HepG2 (cell line): ENCODE data around the gene FRMD3. TPM values are rescaled to one million over a fixed set of nuclear protein-coding genes. Genes with fewer than 3 reads are reported as not detected.

Source experiments
- FOXA3 ChIP-seq: IDR thresholded peaks from 2 replicates; pipeline ENCODE4 v1.6.1; 2016; ENCODE audit warnings: missing genetic modification reagents, missing compliant biosample characterization
- HDAC1 ChIP-seq: sonication (generic); formaldehyde crosslinking; IDR thresholded peaks from 2 replicates; pipeline ENCODE4 v1.5.1; 2020; ENCODE audit warnings: mild to moderate bottlenecking, missing genetic modification reagents
- IKZF4 ChIP-seq: sonication (generic); formaldehyde crosslinking; IDR thresholded peaks from 2 replicates; pipeline ENCODE4 v1.5.1; 2020; ENCODE audit warnings: borderline replicate concordance, mild to moderate bottlenecking, low read depth, missing genetic modification reagents; ENCODE audit errors: not compliant biosample characterization
- MYPOP ChIP-seq: sonication (generic); formaldehyde crosslinking; IDR thresholded peaks from 2 replicates; pipeline ENCODE4 v1.8.1; 2023; ENCODE audit warnings: mild to moderate bottlenecking, moderate library complexity, missing genetic modification reagents
- SMC3 ChIP-seq: IDR thresholded peaks from 2 replicates; pipeline ENCODE4 v1.6.1; 2011; ENCODE audit warnings: low read length, improper control_type of control experiment
- YEATS4 ChIP-seq: sonication (generic); formaldehyde crosslinking; IDR thresholded peaks from 2 replicates; pipeline ENCODE4 v1.4.0; 2020; ENCODE audit warnings: missing genetic modification reagents, borderline replicate concordance
- ZNF274 ChIP-seq: sonication (generic); formaldehyde crosslinking; IDR thresholded peaks from 2 replicates; pipeline ENCODE4 v1.5.1; 2020; ENCODE audit warnings: mild to moderate bottlenecking, missing genetic modification reagents
- ZNF331 ChIP-seq: sonication (generic); formaldehyde crosslinking; IDR thresholded peaks from 2 replicates; pipeline ENCODE4 v1.4.0; 2020; ENCODE audit warnings: missing genetic modification reagents
- ZNF446 ChIP-seq: sonication (generic); formaldehyde crosslinking; IDR thresholded peaks from 2 replicates; pipeline ENCODE4 v1.5.0; 2020; ENCODE audit warnings: mild to moderate bottlenecking, missing genetic modification reagents
- ZNF672 ChIP-seq: sonication (generic); formaldehyde crosslinking; IDR thresholded peaks from 2 replicates; pipeline ENCODE4 v1.8.1; 2022; ENCODE audit warnings: missing genetic modification reagents
- ZNF749 ChIP-seq: sonication (generic); formaldehyde crosslinking; IDR thresholded peaks from 2 replicates; pipeline ENCODE4 v1.8.0; 2022; ENCODE audit warnings: mild to moderate bottlenecking, missing genetic modification reagents, moderate library complexity, borderline replicate concordance
- ZNF773 ChIP-seq: sonication (generic); formaldehyde crosslinking; IDR thresholded peaks from 2 replicates; pipeline ENCODE4 v1.4.0; 2020; ENCODE audit warnings: missing genetic modification reagents, borderline replicate concordance
- polyA plus RNA-seq, 8 experiments: library from polyadenylated mRNA; depleted of rRNA in 3 of 8; stranded (reverse) in 7 of 8; unstranded in 1 of 8; fragments of >200 nt; fragmentation: Illumina TruSeq in 4 of 8; extraction: Trizol in 4 of 8; gene quantifications; 2 replicates each; pipeline versions ENCODE4 v1.2.1 to v1.2.3, GENCODE V29; 2011 to 2016; ENCODE audit warnings: low read depth in 4 of 8, missing spikeins in 1 of 8, mixed read lengths in 1 of 8; ENCODE audit not compliant: insufficient read depth in 1 of 8
- total RNA-seq, 5 experiments: library from RNA; depleted of rRNA; stranded (reverse); fragments of >200 nt; fragmentation: Illumina TruSeq; extraction: Trizol; gene quantifications; 2 replicates each; pipeline ENCODE4 v1.2.3, GENCODE V29; 2016; ENCODE audit warnings: low read depth in 1 of 5
- TF ChIP-seq, protein P1 (sequence below): sonication (generic); formaldehyde crosslinking; IDR thresholded peaks from 2 replicates; pipeline ENCODE4 v1.5.1; 2020; ENCODE audit warnings: mild to moderate bottlenecking, missing genetic modification reagents, moderate library complexity
- TF ChIP-seq, protein P2 (sequence below): sonication (generic); formaldehyde crosslinking; IDR thresholded peaks from 2 replicates; pipeline ENCODE4 v1.8.0; 2022; ENCODE audit warnings: missing genetic modification reagents, mild to moderate bottlenecking, borderline replicate concordance
- TF ChIP-seq, protein P3 (sequence below), 2 experiments: fragments of 450-650 bp in 1 of 2; sonication (generic) in 1 of 2; formaldehyde crosslinking; IDR thresholded peaks; 2 replicates each; pipeline versions ENCODE4 v1.5.0 to v1.8.0; 2020 to 2022; ENCODE audit warnings: mild to moderate bottlenecking in 1 of 2, missing genetic modification reagents in 1 of 2
- TF ChIP-seq, protein P4 (sequence below): IDR thresholded peaks from 2 replicates; pipeline ENCODE4 v1.6.1; 2016; ENCODE audit warnings: missing compliant biosample characterization, missing genetic modification reagents, borderline replicate concordance

Gene FRMD3
- total and polyA plus RNA-seq, 2 of the 13 experiments (the other 11 are each of a cell fraction or from before 2014, with no cell fraction given) = 3.2 to 7.7 TPM

- TF ChIP-seq ZNF274 (CRISPR knock-in tag) (no peak; the same call in 1 of the 2 replicates), ZNF331 (0 out of 2 replicates have a peak, but pooled peaks have one; percentile 9), SMC3 (no peak), ZNF749 (CRISPR knock-in tag) (peak; percentile 58; the same call in 1 of the 2 replicates), FOXA3 (CRISPR knock-in tag) (no peak), IKZF4 (CRISPR knock-in tag) (no peak), ZNF446 (CRISPR knock-in tag) (0 out of 2 replicates have a peak, but pooled peaks have one; percentile 32), ZNF773 (0 out of 2 replicates have a peak, but pooled peaks have one; percentile 25), MYPOP (peak; percentile 14; the same call in 1 of the 2 replicates), YEATS4 (CRISPR knock-in tag) (peak; percentile 8; the same call in 1 of the 2 replicates), HDAC1 (CRISPR knock-in tag) (peak; percentile 44; the same call in 1 of the 2 replicates), ZNF672 (CRISPR knock-in tag) (0 out of 2 replicates have a peak, but pooled peaks have one; percentile 44)
- TF ChIP-seq, protein P1, sequence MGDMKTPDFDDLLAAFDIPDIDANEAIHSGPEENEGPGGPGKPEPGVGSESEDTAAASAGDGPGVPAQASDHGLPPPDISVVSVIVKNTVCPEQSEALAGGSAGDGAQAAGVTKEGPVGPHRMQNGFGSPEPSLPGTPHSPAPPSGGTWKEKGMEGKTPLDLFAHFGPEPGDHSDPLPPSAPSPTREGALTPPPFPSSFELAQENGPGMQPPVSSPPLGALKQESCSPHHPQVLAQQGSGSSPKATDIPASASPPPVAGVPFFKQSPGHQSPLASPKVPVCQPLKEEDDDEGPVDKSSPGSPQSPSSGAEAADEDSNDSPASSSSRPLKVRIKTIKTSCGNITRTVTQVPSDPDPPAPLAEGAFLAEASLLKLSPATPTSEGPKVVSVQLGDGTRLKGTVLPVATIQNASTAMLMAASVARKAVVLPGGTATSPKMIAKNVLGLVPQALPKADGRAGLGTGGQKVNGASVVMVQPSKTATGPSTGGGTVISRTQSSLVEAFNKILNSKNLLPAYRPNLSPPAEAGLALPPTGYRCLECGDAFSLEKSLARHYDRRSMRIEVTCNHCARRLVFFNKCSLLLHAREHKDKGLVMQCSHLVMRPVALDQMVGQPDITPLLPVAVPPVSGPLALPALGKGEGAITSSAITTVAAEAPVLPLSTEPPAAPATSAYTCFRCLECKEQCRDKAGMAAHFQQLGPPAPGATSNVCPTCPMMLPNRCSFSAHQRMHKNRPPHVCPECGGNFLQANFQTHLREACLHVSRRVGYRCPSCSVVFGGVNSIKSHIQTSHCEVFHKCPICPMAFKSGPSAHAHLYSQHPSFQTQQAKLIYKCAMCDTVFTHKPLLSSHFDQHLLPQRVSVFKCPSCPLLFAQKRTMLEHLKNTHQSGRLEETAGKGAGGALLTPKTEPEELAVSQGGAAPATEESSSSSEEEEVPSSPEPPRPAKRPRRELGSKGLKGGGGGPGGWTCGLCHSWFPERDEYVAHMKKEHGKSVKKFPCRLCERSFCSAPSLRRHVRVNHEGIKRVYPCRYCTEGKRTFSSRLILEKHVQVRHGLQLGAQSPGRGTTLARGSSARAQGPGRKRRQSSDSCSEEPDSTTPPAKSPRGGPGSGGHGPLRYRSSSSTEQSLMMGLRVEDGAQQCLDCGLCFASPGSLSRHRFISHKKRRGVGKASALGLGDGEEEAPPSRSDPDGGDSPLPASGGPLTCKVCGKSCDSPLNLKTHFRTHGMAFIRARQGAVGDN (CRISPR knock-in tag) = peak; percentile 1
- TF ChIP-seq, protein P2, sequence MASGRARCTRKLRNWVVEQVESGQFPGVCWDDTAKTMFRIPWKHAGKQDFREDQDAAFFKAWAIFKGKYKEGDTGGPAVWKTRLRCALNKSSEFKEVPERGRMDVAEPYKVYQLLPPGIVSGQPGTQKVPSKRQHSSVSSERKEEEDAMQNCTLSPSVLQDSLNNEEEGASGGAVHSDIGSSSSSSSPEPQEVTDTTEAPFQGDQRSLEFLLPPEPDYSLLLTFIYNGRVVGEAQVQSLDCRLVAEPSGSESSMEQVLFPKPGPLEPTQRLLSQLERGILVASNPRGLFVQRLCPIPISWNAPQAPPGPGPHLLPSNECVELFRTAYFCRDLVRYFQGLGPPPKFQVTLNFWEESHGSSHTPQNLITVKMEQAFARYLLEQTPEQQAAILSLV = 0 out of 2 replicates have a peak, but pooled peaks have one; percentile 43
- TF ChIP-seq, protein P3, sequence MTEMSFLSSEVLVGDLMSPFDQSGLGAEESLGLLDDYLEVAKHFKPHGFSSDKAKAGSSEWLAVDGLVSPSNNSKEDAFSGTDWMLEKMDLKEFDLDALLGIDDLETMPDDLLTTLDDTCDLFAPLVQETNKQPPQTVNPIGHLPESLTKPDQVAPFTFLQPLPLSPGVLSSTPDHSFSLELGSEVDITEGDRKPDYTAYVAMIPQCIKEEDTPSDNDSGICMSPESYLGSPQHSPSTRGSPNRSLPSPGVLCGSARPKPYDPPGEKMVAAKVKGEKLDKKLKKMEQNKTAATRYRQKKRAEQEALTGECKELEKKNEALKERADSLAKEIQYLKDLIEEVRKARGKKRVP (CRISPR knock-in tag; IDR thresholded peaks at IDR 0.05) = 0 out of 4 replicates have a peak, but pooled peaks of 1 of the 2 experiments have one; percentile 34
- TF ChIP-seq, protein P4, sequence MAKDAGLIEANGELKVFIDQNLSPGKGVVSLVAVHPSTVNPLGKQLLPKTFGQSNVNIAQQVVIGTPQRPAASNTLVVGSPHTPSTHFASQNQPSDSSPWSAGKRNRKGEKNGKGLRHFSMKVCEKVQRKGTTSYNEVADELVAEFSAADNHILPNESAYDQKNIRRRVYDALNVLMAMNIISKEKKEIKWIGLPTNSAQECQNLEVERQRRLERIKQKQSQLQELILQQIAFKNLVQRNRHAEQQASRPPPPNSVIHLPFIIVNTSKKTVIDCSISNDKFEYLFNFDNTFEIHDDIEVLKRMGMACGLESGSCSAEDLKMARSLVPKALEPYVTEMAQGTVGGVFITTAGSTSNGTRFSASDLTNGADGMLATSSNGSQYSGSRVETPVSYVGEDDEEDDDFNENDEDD (CRISPR knock-in tag) = peak; percentile 57; the same call in 1 of the 2 replicates
Observed at GRCh38 chr9:83537331-83538171, 650 bp downstream of the FRMD3 start (continued).
